ENCODE results near the gene PDGFA. TPM values are rescaled to one million over a fixed set of nuclear protein-coding genes. Genes with fewer than 3 reads are reported as not detected.

PDGFA gene
- total RNA-seq, 1 donor from 2014 or later = 65.6 TPM

DNA sequence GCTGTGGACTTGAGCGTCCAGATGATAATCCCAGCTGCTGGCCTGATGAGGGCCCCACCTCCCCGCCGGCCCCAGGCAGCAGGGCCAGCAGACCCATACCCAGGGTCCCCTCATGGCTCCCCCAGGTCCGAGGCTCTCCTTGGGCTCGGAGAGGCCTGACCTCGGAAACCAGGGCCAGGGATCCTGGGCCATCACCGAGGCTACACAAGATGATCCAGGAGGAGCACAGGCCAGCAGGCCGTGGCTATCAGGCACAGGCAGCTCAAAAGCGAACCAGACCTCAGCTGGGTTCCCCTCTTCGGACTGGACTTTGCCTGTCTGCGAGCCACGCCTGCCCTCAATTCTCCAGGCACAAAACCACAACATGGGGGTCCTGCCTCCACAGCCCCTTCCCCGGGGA is 17.4 kb downstream of the PDGFA start:
- H3K27me3 ChIP-seq (ENCODE audit: control insufficient read depth, insufficient read depth, low read length) = no peaks in the 10 kb centered on the region
- no peak for DNase-seq (ENCODE audit: low read depth)
- H3K36me3 ChIP-seq (ENCODE audit: control insufficient read depth, insufficient read depth, low read length) = peaks cover 4% of the 10 kb centered on the region
- TF ChIP-seq, protein P1, sequence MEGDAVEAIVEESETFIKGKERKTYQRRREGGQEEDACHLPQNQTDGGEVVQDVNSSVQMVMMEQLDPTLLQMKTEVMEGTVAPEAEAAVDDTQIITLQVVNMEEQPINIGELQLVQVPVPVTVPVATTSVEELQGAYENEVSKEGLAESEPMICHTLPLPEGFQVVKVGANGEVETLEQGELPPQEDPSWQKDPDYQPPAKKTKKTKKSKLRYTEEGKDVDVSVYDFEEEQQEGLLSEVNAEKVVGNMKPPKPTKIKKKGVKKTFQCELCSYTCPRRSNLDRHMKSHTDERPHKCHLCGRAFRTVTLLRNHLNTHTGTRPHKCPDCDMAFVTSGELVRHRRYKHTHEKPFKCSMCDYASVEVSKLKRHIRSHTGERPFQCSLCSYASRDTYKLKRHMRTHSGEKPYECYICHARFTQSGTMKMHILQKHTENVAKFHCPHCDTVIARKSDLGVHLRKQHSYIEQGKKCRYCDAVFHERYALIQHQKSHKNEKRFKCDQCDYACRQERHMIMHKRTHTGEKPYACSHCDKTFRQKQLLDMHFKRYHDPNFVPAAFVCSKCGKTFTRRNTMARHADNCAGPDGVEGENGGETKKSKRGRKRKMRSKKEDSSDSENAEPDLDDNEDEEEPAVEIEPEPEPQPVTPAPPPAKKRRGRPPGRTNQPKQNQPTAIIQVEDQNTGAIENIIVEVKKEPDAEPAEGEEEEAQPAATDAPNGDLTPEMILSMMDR (IDR thresholded peaks at IDR 0.05; ENCODE audit: insufficient read depth, low read length, poor library complexity, severe bottlenecking) = no peak
- H3K4me3 ChIP-seq (ENCODE audit: low read depth, low read length) = no peak overlapping the region

DNA sequence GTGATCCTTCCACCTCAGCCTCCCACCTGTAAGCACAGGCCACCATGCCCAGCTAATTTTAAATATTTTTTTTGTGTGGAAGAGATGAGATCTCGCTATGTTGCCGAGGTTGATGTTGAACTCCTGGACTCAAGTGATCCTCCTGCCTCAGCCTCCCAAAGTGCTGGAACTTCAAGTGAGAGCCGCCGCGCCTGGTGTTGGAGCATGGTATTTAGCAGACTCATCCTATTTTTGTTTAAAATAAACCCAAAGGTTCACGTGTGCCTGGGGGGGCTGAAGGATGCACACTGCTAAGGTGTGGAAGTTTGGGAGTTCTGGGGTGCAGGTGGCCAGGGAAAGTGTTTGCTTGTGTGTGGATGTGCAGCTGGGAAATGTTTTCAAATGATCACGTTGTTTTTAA is 18.1 kb downstream of the PDGFA start:
- DNase-seq (ENCODE audit: low read depth) = no peak
- TF ChIP-seq, protein P1 (IDR thresholded peaks at IDR 0.05; ENCODE audit: insufficient read depth, low read length, poor library complexity, severe bottlenecking) = no peak
- H3K4me3 ChIP-seq (ENCODE audit: low read depth, low read length) = no peak overlapping the region
- no peaks in the 10 kb centered on the region for H3K27me3 ChIP-seq (ENCODE audit: control insufficient read depth, insufficient read depth, low read length)
- peaks cover 4% of the 10 kb centered on the region for H3K36me3 ChIP-seq (ENCODE audit: control insufficient read depth, insufficient read depth, low read length)

DNA sequence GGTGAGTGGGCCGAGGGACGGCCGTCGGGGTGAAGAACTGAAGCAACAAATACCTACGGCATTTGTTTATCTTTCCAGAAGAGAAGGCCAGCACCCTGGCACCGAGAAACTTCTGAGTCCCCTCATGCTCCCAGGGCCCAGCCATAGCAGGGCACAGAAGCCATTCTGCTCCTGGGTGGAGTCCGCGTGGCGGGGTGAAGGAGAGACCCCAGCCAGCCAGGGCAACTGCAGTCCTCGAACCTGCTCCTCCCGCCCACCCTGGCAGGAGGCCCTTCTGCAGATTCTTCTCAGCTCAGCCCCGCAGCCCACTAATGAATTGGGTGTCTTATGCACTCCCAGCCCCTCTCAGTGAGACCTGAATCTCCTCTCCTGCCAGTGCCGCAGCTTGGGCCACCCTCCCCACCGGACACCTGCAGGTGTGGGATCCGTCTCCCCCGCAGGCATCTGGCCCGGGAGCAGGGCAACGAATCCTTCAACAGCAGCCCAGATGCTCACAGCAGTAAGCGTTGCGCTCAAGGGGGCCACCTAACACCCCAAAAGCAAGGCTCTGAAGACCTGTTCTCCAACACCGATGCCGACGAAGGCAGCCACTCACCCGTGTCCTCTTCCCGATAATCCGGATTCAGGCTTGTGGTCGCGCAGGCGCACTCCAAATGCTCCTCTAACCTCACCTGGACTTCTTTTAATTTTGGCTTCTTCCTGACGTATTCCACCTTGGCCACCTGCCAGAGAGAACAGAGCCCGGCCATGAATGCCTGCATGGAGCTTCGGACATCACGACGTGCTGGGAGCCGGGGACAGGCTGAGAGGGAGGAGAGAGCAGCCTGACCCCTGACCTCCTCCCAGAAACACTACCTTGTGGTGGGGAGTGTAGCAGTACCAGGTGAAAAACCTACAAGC is 18.9 kb downstream of the PDGFA start:
- DNase-seq (ENCODE audit: low read depth) = no peak
- peaks cover 4% of the 10 kb centered on the region for H3K36me3 ChIP-seq (ENCODE audit: control insufficient read depth, insufficient read depth, low read length)
- H3K4me3 ChIP-seq (ENCODE audit: low read depth, low read length) = no peak overlapping the region
- H3K27me3 ChIP-seq (ENCODE audit: control insufficient read depth, insufficient read depth, low read length) = no peaks in the 10 kb centered on the region
- TF ChIP-seq, protein P1 (IDR thresholded peaks at IDR 0.05; ENCODE audit: insufficient read depth, low read length, poor library complexity, severe bottlenecking) = no peak

DNA sequence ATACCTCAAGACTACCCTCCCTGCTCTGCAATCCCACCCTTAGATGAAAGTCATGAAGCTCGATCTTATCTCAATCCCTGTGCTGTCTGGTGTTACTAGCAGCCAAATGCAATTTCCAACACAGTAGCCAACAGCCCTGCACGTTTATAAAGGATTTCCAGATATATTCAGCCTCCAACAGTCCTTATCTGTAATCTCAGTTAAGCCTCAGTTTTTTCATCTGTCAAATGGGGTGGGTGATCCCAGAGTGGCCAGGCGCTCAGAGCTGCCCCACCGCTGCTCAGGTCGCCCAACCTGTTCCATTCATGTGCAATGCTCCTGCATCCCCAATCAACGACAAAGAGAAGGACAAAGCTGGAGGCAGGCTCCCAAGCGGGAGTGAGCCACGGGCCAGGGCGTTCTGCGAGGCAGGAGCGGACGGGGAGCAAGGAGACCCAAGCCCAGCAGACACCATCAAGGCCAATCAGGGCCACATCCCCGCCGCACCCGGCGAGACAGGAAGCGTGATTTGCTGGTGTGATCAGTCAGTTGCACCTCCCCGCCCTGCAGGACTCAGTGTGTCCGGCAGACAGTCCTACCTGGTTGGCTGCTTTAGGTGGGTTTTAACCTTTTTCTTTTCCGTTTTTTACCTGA is 19.7 kb downstream of the PDGFA start:
- Histone ChIP-seq H3K36me3 (ENCODE audit: control insufficient read depth, insufficient read depth, low read length) (peaks cover 4% of the 10 kb centered on the region), H3K4me3 (ENCODE audit: low read depth, low read length) (no peak overlapping the region), H3K27me3 (ENCODE audit: control insufficient read depth, insufficient read depth, low read length) (no peaks in the 10 kb centered on the region)
- TF ChIP-seq, protein P1 (IDR thresholded peaks at IDR 0.05; ENCODE audit: insufficient read depth, low read length, poor library complexity, severe bottlenecking) = no peak
- no peak for DNase-seq (ENCODE audit: low read depth)

DNA sequence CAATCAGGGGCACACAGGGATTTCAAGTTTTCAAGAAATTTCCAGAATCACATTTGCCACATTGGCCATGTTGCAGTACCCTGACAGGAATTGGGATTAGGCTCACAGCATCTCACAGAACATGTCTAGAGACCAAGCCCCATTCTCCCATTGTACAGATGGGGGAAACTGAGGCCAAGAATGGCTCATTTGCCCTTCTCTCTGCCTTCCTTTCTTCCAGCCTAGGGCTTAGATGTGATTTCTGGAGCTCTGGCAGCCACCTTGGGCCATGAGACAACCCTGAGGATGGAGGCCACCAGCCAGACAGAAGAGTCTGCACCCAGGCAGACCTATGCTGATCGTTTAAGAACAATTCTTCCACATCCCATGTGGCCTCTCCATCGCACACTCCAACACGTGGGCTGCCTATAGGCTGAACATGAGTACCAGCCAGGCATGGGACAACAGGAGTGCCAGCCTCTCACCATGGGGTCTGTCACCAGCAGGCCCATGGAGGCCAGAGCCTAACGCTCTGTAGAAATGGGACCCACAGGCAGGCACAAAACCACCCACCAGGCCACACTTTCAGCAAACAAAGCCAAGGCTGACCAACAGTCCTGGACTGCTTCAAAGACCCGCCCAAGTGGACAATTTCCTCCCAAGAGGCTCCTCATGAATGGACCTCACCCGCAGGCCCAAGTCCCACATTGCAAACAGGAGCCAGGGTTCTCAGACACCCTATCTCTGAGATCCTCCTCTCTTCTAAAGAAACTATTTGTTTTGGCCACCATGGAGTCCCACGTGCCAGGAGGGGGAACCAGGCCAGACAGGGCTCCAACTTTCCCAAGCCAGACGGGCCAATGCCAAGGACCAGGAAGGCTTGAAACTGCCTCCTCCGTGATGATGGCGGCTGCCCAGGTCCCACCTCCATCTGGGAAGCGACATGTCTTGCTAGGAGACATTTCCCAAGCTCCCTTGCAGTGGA is 20.7 kb downstream of the PDGFA start:
- DNase-seq (ENCODE audit: low read depth) = no peak
- Histone ChIP-seq H3K4me3 (ENCODE audit: low read depth, low read length) (no peak overlapping the region), H3K27me3 (ENCODE audit: control insufficient read depth, insufficient read depth, low read length) (no peaks in the 10 kb centered on the region), H3K36me3 (ENCODE audit: control insufficient read depth, insufficient read depth, low read length) (peaks cover 4% of the 10 kb centered on the region)
- TF ChIP-seq, protein P1 (IDR thresholded peaks at IDR 0.05; ENCODE audit: insufficient read depth, low read length, poor library complexity, severe bottlenecking) = no peak
